ENCODE results near the gene VRK3. TPM values are rescaled to one million over a fixed set of nuclear protein-coding genes. Genes with fewer than 3 reads are reported as not detected.
"Not testable (repeated sequence)": the region's sequence is repeated elsewhere in the genome, so short reads cannot be mapped to it uniquely, and the experiment has no call there.

VRK3 gene
- total RNA-seq, 1 experiment from 2014 or later: 33.4 TPM

GRCh38 chr19:49968279-49968922 is 56.8 kb downstream of the VRK3 start:
- DNase-seq (ENCODE audit: low spot score): no peak
- H3K36me3 Mint-ChIP-seq: peaks cover 3% of the 10 kb centered on the region; the same call in 1 of the 2 replicates
- TF ChIP-seq OVOL2 (CRISPR knock-in tag; IDR thresholded peaks at IDR 0.05; ENCODE audit: borderline replicate concordance) (no peak), STAT6 (CRISPR knock-in tag; conservative IDR thresholded peaks at IDR 0.05; ENCODE audit: low read depth) (no peak), TEAD1 (CRISPR knock-in tag; IDR thresholded peaks at IDR 0.05) (no peak), HMGXB4 (CRISPR knock-in tag; IDR thresholded peaks at IDR 0.05) (no peak)
- ChIA-PET POLR2A (no interaction called here), CTCF (no interaction called here)
- peaks cover 10% of the 10 kb centered on the region for H3K9me3 Mint-ChIP-seq
- no peaks in the 10 kb centered on the region for H3K4me1 Mint-ChIP-seq
- H3K4me3 Mint-ChIP-seq: no peak overlapping the region
- H3K27me3 Mint-ChIP-seq (ENCODE audit: low read depth): no peaks in the 10 kb centered on the region
- no peak for ATAC-seq
- H3K27ac Mint-ChIP-seq: no peak overlapping the region

GRCh38 chr19:49960980-49961379 is 64.2 kb downstream of the VRK3 start, which contains the start of gene SIGLEC11:
Gene SIGLEC11 (minus strand): TSS chr19:49961172. CDS start chr19:49961081, 91 bp downstream.
- H3K27ac Mint-ChIP-seq; DNase-seq (ENCODE audit: low spot score); H3K36me3 Mint-ChIP-seq; H3K27me3 Mint-ChIP-seq (ENCODE audit: low read depth); POLR2A ChIA-PET; H3K4me3 Mint-ChIP-seq; CTCF ChIA-PET: not testable (repeated sequence)
- 0 out of 2 replicates have a peak, but pooled peaks have one; percentile 14 for ATAC-seq
- peaks cover 23% of the 10 kb centered on the region for H3K4me1 Mint-ChIP-seq
- H3K9me3 Mint-ChIP-seq: peaks cover 16% of the 10 kb centered on the region

GRCh38 chr19:49959892-49960291 is 65.3 kb downstream of the VRK3 start:
- POLR2A ChIA-PET; H3K27me3 Mint-ChIP-seq (ENCODE audit: low read depth); H3K27ac Mint-ChIP-seq; DNase-seq (ENCODE audit: low spot score); CTCF ChIA-PET; H3K4me3 Mint-ChIP-seq; ATAC-seq; H3K36me3 Mint-ChIP-seq: not testable (repeated sequence)
- H3K4me1 Mint-ChIP-seq: peaks cover 28% of the 10 kb centered on the region
- peaks cover 13% of the 10 kb centered on the region for H3K9me3 Mint-ChIP-seq

GRCh38 chr19:49958596-49958995 is 66.6 kb downstream of the VRK3 start:
- H3K9me3 Mint-ChIP-seq; POLR2A ChIA-PET; ATAC-seq; DNase-seq (ENCODE audit: low spot score); H3K27me3 Mint-ChIP-seq (ENCODE audit: low read depth); H3K36me3 Mint-ChIP-seq; H3K4me3 Mint-ChIP-seq; H3K27ac Mint-ChIP-seq: not testable (repeated sequence)
- H3K4me1 Mint-ChIP-seq: peaks cover 41% of the 10 kb centered on the region
- CTCF ChIA-PET: interaction anchor here (0.9 to 2.5 kb wide), 3 partner anchors 19 to 272 kb away, joined by 3 to 11 read pairs (median 4); no protein-coding TSS in a partner anchor

GRCh38 chr19:49958144-49958543 is 67.0 kb downstream of the VRK3 start:
- not testable (repeated sequence) for DNase-seq (ENCODE audit: low spot score); H3K36me3 Mint-ChIP-seq; H3K27ac Mint-ChIP-seq; H3K9me3 Mint-ChIP-seq; H3K27me3 Mint-ChIP-seq (ENCODE audit: low read depth)
- CTCF ChIA-PET: interaction anchor here (0.8 to 2.5 kb wide), 5 partner anchors 19 to 272 kb away, joined by 3 to 11 read pairs (median 4); no protein-coding TSS in a partner anchor
- POLR2A ChIA-PET: interaction anchor here (0.6 kb wide), 1 partner anchor 65 kb away, joined by 7 read pairs; no protein-coding TSS in a partner anchor
- Mint-ChIP-seq H3K4me3 (peak overlapping the region; percentile 7; the same call in 1 of the 2 replicates), H3K4me1 (peaks cover 46% of the 10 kb centered on the region)
- peak; percentile 59 for ATAC-seq

GRCh38 chr19:49957262-49957915 is 67.8 kb downstream of the VRK3 start:
- no peak overlapping the region for H3K27ac Mint-ChIP-seq
- ATAC-seq (no peak), DNase-seq (ENCODE audit: low spot score) (no peak)
- H3K4me1 Mint-ChIP-seq: peaks cover 50% of the 10 kb centered on the region
- ChIA-PET CTCF (interaction anchor here (0.5 to 2.5 kb wide), 7 partner anchors 19 to 297 kb away, joined by 3 to 11 read pairs (median 3); no protein-coding TSS in a partner anchor), POLR2A (interaction anchor here (0.6 kb wide), 1 partner anchor 64 kb away, joined by 7 read pairs; no protein-coding TSS in a partner anchor)
- peak overlapping the region; percentile 10; the same call in 1 of the 2 replicates for H3K4me3 Mint-ChIP-seq
- no peaks in the 10 kb centered on the region for H3K36me3 Mint-ChIP-seq
- no peaks in the 10 kb centered on the region for H3K27me3 Mint-ChIP-seq (ENCODE audit: low read depth)
- peaks cover 9% of the 10 kb centered on the region for H3K9me3 Mint-ChIP-seq
- no peak for TF ChIP-seq PRDM15 (CRISPR knock-in tag; IDR thresholded peaks at IDR 0.05)
- no peak for TF ChIP-seq ZNF532 (CRISPR knock-in tag; IDR thresholded peaks at IDR 0.05; ENCODE audit: borderline replicate concordance)

Measured in WTC11 (cell line).